Neural crest cell (in vitro differentiated cells): ENCODE results near the gene ZBTB18. TPM values are rescaled to one million over a fixed set of nuclear protein-coding genes. Genes with fewer than 3 reads are reported as not detected.
"Not testable (repeated sequence)": the region's sequence is repeated elsewhere in the genome, so short reads cannot be mapped to it uniquely, and the experiment has no call there.

ENCODE experiments used
- DNase-seq: peaks from one replicate; pipeline ENCODE4 v3.0.0; 2021; ENCODE audit warnings: low read depth, mixed read lengths, low spot score
- H3K27ac Mint-ChIP-seq: one replicate; pipeline ENCODE4 v1.8.0; 2021; ENCODE audit warnings: mild to moderate bottlenecking, mixed read lengths; ENCODE audit not compliant: unreplicated experiment
- H3K27me3 Mint-ChIP-seq: 2 replicates; pipeline ENCODE4 v1.8.0; 2021; ENCODE audit warnings: low read depth, mild to moderate bottlenecking, mixed read lengths
- H3K36me3 Mint-ChIP-seq: 2 replicates; pipeline ENCODE4 v1.8.0; 2021; ENCODE audit warnings: low read depth, mild to moderate bottlenecking, mixed read lengths
- H3K4me1 Mint-ChIP-seq: 2 replicates; pipeline ENCODE4 v1.8.0; 2021; ENCODE audit warnings: mixed read lengths
- H3K4me3 Mint-ChIP-seq: one replicate; pipeline ENCODE4 v1.8.0; 2021; ENCODE audit warnings: mild to moderate bottlenecking, mixed read lengths
- H3K9me3 Mint-ChIP-seq: 2 replicates; pipeline ENCODE4 v1.8.0; 2021; ENCODE audit warnings: mixed read lengths
- total RNA-seq: library from RNA; stranded (reverse); gene quantifications from 2 replicates; pipeline ENCODE4 v1.2.1, GENCODE V29; 2021
- TF ChIP-seq, protein P1 (sequence below): fragments of 200-600 bp; sonication (generic); conservative IDR thresholded peaks from 2 replicates; pipeline ENCODE4 v1.5.0; 2021; ENCODE audit warnings: antibody characterized with exemption, mild to moderate bottlenecking

ZBTB18 gene
- total RNA-seq, 1 donor from 2014 or later, result 29.3 TPM

DNA sequence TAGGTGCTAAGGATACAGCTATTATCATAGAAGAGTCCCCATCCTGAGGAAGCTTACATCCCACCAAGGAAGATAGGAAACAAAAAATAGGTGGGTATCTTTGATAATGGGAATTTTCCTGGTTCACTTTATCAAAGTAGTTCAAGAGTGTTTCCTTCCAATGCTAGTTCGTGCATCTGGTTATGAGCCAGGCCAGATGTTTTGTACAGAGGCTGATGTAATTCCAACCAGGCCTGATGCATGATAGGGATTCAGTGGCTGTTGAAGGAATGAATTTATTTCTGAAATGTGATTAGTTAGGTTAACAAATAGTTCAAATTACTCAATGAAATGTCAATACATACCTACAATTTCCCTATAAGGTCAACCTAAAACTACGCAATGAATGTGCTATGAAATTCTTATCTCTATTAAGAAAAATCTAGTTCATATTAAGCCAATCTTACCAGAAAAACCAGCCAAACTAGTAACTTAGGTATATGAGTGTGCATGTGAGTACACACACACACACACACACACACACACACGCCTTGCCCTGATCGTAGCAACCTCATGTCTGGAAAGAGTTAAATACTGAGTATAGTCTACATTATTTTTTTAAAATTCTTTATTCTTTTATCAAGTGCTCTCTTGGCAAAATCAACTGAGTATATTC is 9.5 kb upstream of the ZBTB18 start:
- Mint-ChIP-seq H3K4me3 (no peak overlapping the region), H3K27ac (no peak overlapping the region), H3K9me3 (no peaks in the 10 kb centered on the region), H3K36me3 (no peaks in the 10 kb centered on the region), H3K27me3 (no peaks in the 10 kb centered on the region), H3K4me1 (peaks cover 8% of the 10 kb centered on the region)
- no peak for DNase-seq
- TF ChIP-seq, protein P1, sequence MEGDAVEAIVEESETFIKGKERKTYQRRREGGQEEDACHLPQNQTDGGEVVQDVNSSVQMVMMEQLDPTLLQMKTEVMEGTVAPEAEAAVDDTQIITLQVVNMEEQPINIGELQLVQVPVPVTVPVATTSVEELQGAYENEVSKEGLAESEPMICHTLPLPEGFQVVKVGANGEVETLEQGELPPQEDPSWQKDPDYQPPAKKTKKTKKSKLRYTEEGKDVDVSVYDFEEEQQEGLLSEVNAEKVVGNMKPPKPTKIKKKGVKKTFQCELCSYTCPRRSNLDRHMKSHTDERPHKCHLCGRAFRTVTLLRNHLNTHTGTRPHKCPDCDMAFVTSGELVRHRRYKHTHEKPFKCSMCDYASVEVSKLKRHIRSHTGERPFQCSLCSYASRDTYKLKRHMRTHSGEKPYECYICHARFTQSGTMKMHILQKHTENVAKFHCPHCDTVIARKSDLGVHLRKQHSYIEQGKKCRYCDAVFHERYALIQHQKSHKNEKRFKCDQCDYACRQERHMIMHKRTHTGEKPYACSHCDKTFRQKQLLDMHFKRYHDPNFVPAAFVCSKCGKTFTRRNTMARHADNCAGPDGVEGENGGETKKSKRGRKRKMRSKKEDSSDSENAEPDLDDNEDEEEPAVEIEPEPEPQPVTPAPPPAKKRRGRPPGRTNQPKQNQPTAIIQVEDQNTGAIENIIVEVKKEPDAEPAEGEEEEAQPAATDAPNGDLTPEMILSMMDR, result no peak

DNA sequence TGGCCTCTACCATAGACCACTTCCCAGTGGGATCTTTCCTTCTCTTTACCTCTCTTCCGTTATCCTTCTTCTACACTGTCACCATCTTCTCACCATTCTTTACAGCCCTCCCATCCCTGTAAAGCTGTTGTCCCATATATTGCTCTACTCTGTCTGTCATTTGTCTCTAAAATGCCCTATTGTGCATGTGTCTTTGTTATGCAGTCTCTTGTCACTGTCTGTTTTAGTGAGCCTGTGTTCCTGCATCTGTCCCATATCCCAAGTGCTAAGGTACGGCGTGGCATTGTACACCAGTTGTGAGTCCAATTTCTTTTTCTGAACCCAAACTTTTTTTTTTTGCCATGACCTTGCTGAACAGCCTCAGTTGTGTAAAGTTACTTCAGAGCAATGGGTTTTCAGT is 8.8 kb upstream of the ZBTB18 start:
- TF ChIP-seq, protein P1, result no peak
- Mint-ChIP-seq H3K4me3 (no peak overlapping the region), H3K27ac (no peak overlapping the region), H3K9me3 (no peaks in the 10 kb centered on the region), H3K4me1 (peaks cover 15% of the 10 kb centered on the region), H3K36me3 (no peaks in the 10 kb centered on the region), H3K27me3 (no peaks in the 10 kb centered on the region)
- DNase-seq, result no peak

DNA sequence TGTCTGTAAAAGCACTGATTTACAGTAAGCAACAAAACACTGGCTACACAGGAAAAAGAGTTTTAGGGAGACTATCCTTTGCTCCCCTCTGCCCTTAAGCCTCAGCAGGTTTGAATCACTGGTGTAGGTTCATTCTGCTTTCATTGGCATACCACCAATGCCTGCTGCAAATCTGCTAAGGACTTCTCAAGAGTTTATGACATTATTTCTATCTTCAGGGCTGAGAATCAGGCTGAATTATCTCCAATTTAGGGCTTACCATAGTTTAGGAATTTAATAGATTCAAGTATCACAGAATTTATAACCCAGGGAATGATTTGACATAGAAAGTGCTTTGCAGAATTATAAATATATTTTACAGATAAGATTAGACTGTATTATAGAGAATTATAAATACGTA is 6.7 kb upstream of the ZBTB18 start:
- no peak for DNase-seq
- Mint-ChIP-seq H3K4me3 (no peak overlapping the region), H3K9me3 (no peaks in the 10 kb centered on the region), H3K27me3 (no peaks in the 10 kb centered on the region), H3K27ac (no peak overlapping the region), H3K4me1 (peaks cover 17% of the 10 kb centered on the region), H3K36me3 (no peaks in the 10 kb centered on the region)
- TF ChIP-seq, protein P1, result no peak

DNA sequence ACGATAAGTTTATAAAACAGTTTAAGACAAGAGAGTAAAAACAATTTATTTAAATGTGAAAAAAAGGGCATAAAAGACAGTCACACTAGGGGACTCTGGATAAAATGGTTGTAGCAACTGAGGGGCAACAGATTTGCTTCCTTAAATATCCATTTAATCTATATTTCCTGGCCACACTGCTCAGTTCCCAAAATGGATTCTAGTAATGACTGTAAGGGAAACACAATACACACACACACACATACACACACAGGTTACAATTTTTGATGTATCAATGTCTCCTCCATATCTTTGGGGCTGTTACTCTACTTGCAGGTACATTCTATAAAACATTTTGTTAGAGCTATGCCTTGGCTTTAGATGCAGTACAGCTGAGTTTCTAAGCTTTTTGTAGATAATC is 4.8 kb upstream of the ZBTB18 start:
- peaks cover 17% of the 10 kb centered on the region for H3K4me1 Mint-ChIP-seq
- not testable (repeated sequence) for H3K36me3 Mint-ChIP-seq, H3K9me3 Mint-ChIP-seq, H3K27me3 Mint-ChIP-seq, H3K27ac Mint-ChIP-seq, DNase-seq
- H3K4me3 Mint-ChIP-seq, result peak overlapping the region; percentile 96

DNA sequence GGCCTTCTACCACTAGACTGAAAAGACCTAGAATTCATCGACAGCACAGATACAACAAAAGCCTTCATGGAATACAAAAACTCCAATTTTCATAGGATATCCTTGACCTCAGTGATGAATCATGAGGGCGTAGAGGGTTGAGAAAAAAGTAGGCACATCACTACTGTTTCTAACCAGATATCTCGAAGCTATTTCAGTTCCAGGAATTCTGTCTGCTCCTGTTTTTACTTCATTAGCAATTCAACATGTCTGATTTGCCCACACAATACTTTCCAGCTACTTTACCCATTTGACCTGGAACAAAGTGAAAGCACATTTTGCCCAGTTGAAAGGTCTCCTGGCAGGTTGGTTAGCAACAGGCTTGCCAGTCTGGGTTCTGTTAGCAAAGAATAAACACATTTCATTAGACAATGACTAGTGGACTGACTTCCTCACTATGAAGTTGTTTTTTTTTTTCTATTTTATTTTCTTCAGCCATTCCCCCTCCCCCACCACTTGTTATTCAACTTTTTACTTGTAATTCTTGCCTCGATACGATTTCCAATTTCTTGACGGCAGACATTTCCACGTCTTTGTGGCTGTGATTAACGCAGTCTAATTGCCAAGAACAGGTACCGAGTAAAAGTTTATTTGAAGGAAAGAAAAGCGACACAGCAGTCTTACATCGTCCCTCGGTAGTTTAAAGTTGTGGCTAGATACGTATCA is 4.0 kb upstream of the ZBTB18 start:
- H3K9me3 Mint-ChIP-seq, result no peaks in the 10 kb centered on the region
- peak overlapping the region; percentile 97 for H3K27ac Mint-ChIP-seq
- no peaks in the 10 kb centered on the region for H3K27me3 Mint-ChIP-seq
- peak overlapping the region; percentile 96 for H3K4me3 Mint-ChIP-seq
- TF ChIP-seq, protein P1, result no peak
- no peak for DNase-seq
- peaks cover 17% of the 10 kb centered on the region for H3K4me1 Mint-ChIP-seq
- H3K36me3 Mint-ChIP-seq, result no peaks in the 10 kb centered on the region

DNA sequence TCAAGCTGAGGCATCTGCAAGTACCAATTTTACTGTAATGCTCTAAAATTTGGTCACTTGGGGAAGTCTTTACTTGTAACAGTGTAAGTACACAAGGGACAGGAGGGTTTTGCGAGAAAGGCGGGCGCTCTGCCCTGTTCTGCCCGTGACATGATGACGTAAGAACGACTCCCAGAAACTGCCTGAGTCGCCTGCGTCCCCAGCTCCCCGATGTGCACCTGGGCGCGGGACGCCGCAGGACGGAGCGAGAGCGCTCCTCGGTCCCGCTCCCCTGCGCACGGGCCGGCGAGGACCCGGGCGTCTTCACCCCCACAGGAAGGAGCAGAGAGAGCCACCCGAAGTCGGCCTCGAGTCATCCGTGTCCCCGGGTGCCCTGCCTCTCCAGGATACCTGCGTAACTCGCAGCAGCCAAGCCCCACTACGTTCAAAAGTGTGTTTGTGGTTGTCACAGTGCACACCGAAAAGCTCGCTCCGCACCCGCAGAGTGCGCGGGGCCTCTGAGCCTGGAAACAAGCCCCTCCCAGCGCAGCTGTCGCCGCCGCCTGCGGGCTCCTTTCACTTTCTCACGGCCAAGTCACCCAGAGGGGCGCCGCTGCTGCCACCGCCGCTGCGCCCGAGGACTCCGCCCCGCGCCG is 3.3 kb upstream of the ZBTB18 start:
- Mint-ChIP-seq H3K9me3 (no peaks in the 10 kb centered on the region), H3K27me3 (no peaks in the 10 kb centered on the region), H3K4me1 (peaks cover 13% of the 10 kb centered on the region), H3K27ac (peak overlapping the region; percentile 97), H3K36me3 (no peaks in the 10 kb centered on the region), H3K4me3 (peak overlapping the region; percentile 96)
- no peak for DNase-seq
- TF ChIP-seq, protein P1, result no peak
